ENCODE measurements around the gene GPSM1.

Gene GPSM1, protein sequence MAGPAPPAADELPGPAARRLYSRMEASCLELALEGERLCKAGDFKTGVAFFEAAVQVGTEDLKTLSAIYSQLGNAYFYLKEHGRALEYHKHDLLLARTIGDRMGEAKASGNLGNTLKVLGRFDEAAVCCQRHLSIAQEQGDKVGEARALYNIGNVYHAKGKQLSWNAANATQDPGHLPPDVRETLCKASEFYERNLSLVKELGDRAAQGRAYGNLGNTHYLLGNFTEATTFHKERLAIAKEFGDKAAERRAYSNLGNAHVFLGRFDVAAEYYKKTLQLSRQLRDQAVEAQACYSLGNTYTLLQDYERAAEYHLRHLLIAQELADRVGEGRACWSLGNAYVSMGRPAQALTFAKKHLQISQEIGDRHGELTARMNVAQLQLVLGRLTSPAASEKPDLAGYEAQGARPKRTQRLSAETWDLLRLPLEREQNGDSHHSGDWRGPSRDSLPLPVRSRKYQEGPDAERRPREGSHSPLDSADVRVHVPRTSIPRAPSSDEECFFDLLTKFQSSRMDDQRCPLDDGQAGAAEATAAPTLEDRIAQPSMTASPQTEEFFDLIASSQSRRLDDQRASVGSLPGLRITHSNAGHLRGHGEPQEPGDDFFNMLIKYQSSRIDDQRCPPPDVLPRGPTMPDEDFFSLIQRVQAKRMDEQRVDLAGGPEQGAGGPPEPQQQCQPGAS

DNA sequence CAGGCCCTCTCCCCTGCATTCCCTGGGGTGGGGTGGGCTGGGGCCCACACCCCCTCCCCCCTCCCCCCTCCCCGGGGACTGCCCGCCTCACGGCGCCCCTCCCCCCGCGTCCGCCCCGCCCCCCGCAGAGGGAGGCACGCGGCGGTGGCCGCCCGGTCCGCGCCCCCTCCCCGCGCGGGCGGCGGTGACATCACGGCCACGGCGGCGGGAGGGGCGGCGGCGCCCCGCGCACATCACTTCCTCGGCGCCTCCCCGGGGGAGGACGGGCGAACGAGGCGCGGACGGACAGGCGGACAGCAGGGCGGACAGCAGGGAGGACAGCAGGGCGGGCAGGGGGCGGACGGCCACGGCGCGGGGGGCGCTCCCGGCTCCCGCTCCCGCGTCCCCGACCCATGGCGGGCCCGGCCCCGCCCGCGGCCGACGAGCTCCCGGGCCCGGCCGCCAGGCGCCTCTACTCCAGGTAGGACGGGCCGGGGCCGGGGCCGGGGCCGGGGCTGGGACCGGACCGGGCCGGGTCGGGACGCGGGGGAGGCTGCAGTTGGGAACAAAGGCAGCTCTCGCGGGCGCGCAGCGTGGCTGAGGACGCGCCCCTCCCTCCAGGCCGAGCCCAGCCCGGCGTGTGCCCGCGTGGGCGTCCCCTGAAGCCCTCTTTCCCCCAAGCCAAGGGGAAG is at the start of gene GPSM1:
Gene GPSM1, plus strand, starts transcription at position 236 of the 671 bp plus-strand sequence. Its CDS starts 157 bp downstream, at position 393.
- no peak for DNase-seq

DNA sequence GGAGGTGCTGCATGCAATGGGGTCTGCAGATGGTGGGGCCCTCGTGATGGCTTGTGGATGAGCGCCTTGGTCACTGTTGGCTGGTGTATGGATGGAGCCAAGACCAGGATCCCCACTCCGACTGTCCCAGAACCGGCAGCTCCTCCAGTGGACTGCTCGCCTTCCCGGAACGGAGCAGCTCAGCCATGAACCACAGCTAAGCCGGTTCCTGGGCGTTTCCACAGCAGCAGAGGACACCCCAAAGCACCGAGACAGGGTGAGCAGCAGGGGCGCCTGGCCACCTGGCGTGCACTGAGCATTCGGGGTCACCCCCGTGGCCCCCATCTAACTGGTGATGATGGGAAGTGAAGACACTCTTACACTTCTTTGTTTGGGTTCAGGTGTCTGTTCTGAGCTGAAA is 49.6 kb upstream of the GPSM1 start:
- DNase-seq = no peak

DNA sequence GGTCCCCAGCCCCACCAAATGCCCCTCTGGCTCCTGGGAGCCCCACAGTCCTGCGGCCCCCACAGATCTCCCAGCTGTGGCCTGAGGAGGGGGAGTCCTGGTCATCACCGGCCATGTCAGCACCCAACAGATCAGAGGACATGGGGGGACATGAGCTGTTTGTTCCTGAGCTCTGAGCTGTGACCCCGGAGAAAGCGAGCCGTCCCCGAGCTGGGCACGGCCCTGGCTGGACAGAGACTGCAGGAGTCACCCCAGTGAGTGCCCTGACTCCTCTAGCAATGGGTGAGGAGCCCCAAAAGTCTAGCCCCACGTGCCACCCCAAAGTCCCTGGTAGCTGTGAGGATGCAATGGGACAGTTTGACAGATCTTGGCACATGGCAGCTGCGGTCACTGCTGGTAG is 49.1 kb upstream of the GPSM1 start:
- DNase-seq = no peak

DNA sequence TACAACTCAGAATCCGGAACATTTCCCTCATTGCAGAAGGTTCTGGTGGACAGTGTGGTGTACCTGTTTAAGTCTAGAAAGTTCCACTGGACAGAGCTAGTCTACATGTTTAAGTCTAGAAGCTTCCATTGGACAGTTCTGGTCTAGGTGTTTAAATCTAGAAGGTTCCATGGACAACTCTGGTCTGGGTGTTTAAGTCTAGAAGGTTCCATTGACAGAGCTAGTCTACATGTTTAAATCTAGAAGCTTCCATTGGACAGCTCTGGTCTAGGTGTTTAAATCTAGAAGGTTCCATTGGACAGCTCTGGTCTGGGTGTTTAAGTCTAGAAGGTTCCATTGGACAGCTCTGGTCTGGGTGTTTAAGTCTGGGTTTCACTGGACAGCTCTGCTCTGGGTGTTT is 48.4 kb upstream of the GPSM1 start:
- DNase-seq = no peak

DNA sequence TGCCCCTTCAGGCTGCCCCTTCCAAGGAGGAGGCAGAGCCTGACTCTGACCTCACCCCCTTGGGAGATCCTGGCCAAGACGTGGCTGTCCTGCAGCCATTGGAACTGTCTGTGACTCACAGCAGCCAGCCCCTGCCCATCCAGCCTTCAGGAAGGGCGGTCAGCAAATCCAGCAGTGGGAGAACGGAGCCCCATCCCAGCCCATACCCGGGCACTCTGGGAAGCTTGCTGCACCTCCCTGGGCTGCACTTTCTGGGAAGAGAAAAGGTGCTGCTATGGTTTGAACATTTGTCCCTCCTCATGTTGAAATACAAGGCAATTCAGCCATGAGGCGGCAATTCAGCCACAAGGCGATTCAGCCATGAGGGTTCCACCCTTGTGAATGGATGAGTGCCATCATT is 47.9 kb upstream of the GPSM1 start:
- DNase-seq = no peak

DNA sequence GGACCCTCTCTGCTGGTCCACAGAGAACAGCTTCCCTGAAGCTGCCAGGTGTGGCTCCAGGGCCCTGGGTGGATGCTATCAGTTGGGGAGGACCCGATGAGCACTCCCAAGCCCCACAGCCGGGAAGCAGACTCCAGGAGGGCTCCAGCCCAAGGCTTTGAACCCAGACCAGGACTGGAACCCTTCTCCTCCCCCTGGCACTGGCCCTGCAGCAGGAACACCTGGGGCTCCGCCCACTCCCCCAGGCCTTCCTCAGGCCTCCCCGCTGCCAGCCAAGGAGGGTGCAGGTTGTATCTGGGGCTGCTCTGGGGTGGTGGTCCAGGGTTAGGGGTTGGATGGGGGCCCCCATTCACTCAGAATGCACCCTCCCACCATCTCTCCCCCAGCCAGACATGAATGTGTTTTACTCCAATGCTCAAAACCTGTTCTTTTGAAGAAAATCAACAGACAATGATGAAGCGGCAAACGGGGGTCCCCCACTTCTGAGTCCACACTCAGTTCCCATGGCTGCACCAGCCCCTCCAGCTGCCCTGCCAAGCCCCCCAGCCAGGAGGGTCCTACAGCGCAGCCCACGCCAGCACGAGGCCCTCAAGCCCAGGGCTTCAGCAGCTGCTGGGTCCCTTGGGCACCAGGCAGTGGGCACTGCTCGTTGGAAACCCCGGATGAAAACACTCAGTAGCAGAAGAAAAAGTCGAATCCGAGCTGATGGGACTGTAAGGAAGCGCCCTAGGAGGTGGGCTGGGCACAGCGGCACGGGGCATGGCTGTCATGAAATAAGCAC is 46.6 kb upstream of the GPSM1 start:
- no peak for DNase-seq

DNA sequence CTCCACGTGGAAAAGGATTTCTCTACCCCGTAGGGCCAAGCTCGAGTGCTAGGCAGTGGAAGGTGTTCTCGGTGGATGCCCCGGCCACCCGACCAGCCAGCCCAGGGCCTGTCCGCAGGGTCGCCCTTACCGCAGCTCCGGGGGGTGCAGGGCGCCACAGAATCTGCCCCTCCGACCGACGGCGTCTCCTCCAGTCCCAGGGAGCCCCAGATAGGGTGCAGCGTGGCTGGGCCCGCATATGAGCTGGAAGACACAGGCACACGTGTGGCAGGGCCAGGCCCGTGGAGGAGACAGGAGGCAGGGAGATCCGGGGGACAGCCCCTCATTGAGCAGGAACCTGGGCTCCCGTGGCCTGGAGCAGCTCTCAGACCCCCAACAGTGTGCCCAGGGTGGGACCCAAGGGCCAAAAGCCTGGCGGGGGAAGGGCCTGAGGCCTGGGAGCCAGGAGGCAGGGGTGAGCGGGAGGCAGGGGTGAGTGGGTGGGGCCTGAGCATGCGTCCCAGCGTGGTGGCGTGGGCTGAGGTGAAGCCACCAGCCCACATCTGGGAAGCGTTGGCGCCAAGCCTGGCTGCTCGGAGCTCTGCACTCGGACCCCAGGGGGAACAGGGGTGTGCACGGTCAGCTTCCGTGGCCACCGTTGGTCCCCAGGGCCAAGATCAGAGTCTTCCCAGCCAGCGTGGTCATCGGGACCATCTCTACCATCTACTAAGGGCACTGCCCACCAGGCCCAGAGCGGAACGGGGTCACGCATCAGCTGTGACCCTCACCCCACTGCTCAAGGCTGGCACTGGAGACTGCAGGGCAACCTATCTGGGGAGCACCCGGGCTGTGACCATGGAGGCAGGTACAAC is 45.7 kb upstream of the GPSM1 start:
- no peak for DNase-seq

DNA sequence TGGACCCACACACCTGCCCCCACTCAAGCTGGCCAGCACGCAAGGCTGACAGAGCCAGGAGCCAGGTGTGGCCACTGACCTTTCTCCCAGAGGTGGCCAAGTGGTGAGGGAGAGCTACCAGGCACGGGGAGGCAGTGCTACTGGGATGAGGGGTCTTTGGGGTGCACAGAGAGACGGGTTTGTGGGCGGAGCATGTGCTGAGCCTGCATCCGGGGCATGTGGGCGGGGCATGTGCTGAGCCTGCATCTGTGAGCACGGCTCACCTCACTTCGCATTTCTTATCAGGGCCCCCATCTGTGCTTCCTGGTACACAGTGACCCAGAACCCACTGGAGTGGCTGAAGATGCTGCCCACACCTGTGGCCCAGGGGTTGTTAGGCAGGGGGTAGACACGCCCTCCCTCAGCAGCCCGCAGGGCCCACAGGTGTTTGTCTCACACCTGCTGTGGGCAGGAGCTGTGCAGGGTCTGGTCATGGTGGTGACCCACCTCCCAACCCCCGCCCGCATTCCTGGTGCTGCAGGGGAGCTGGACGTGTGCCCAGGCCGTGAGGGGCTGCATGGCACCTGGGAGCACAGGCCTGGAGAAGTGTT is 45.0 kb upstream of the GPSM1 start:
- DNase-seq = no peak

DNA sequence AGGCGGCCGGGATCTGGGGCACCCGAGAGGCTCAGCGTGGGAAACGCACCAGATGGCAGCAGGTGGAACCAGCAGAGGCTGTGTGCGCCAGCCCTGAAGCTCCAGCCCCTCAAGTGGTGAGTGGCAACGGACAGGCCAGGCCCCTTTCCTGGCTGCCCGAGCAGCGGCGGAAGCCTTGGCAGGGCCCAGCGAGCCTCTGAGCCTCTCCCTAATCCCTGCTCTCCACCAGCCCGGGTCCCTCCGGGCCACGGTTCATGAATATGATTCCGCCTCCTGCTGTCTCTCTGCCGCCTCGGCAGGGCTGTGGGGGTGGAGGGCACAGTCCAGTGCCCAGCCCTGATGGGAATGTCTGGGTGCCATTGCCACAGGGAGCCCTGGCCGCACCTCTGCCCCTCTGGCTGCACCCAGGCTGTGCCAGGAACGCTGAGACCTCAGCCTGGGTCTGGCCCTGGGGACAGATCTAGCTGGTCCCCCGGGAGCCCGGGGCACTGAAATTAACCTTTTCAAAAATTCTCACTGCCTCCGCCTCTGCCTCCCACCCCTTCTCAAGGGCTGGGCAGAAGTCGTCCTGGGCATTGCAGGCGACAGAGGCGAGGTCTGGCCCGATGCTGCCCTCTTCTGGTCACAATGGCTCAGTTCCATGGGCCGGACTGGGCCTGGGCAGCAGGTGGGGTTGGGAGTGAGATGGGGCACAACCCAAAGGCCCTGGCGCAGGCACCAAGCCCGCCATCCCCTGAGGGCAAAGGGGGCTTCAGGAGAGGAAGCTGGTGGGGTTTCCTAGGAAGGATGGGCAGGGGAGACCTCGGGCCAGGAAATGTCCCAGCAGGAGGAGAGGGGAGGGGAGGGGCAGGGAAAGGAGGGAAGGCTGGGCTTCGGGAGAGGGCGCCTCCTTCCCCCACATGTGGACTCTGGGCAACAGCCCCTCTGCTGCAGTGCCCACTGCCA is 43.8 kb upstream of the GPSM1 start:
- DNase-seq = peak; percentile 33

DNA sequence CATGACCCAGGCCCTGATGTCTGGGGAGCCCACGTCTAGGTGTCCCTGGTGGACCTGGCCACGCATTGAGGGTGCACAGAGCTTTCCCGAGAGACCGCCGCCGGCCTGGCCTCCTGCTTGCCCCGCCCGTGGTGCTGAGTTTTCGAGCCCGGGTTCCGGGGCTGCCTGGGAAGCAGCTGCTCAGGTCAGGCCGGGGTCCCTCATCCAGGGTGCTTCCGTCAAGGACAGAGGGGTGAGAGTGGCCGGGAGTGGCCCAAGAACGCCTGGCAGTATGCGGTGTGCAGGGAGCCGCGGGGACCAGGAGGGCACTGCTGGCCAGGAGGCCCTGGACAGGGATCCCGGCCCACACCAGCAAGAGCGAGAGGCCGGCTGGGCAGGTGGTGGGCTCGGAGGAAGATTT is 43.0 kb upstream of the GPSM1 start:
- DNase-seq = no peak

DNA sequence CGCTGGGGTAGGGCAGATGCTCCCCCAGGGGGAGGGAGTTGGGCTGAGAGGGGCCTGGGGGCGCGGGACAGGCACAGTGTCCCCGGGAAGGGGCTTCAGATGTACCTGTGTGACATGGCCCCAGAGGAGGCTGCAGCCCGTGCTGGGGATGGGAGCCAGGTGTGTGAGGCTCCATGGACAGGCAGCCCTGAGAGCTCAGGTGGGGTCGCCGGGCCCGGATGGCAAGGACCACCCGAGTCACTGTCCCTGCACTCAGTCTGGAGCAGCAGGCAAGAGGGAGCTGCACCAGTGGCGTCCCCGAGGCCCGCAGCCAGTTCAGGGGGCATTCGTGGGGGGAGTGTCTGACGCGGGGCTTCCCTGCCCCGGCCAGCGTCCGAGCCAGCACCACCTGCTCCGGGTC is 42.4 kb upstream of the GPSM1 start:
- DNase-seq = no peak

DNA sequence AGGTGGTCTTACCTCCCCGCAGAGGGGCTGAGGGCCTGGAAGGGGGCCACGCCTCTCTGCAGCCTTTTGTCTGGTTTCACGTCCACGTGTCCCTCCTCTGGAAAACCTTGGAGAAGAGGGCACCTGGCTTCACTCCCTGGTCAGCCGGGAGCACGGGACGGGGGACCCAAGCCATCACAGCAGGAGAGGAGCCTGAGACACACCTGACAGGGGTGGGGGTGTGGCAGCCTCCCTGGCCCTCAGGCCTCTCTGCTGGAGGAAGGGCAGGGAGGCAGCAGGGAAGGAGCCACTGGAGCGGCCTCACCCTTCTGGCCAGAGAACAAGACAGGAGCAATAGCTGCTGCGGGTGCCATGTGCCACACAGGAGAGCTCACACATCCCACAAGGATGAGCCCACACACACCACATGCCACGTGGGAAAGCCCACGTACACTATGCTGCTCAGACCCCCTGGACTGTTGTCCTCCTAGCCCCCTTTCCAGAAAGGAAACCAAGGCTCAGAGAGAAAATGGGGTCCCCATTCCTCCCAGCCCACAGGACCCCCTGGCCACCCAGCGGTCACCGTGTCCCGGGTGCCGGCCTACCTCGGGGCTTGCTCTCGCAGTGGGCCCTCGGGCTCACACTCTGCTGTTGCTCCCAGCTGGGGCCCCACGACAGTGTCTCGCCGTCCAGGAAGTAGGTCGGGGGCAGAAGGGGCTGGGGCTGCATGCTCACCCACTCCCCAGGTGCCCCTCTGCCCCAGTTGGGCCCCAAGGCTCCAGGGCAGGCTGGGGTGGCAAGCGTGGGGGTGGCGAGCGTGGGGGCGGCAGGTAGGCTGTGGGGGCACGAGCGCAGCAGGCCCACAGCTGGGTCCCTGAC is 41.6 kb upstream of the GPSM1 start:
- no peak for DNase-seq

DNA sequence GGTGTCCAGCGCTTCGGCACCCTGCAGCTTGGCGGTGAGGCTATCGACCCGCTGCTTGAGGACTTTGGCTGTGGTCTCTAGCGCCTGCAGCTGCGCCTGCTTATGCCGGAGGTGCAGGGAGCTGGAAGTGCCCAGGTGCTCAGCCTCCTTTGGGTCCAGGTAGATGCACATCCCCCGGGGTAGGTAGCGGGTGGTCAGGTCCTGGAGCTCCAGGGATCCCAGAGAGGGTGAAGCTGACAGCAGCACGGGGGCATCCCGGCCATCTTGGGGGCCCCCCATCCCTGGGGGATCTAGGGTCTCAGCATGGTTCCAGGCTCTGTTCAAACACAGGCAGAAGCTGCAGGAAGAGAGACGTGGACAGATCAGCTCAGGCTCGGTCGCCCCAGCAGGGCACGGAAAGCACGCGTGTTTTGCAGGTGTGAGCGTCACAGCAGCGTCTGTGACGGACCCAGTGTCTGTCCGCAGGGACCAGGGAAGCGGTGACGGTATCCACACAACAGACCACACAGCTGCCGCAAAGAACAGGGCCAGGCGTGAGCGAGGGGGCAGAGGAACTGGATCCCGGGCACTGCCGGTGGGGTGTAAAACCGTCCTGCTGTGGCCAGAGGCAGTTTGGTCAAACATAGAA is 40.9 kb upstream of the GPSM1 start:
- no peak for DNase-seq

DNA sequence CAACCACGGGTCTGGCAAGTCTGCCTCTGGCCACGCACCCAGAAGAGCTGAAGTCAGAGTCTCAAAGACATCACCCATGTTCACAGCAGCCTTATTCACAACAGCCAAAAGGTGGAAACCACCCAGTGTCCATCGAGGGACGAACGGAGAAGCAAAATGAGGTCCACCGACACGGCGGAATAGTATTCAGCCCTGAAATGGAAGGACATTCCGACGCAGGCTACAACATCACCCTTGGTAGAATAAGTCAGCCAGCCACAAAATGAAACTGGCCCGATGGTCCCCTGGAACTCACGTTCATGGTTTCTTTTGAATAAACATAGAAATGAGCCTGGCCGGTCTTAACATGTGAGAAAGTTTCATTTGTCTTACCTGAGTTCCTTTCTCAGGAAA is 40.4 kb upstream of the GPSM1 start:
- no peak for DNase-seq

DNA sequence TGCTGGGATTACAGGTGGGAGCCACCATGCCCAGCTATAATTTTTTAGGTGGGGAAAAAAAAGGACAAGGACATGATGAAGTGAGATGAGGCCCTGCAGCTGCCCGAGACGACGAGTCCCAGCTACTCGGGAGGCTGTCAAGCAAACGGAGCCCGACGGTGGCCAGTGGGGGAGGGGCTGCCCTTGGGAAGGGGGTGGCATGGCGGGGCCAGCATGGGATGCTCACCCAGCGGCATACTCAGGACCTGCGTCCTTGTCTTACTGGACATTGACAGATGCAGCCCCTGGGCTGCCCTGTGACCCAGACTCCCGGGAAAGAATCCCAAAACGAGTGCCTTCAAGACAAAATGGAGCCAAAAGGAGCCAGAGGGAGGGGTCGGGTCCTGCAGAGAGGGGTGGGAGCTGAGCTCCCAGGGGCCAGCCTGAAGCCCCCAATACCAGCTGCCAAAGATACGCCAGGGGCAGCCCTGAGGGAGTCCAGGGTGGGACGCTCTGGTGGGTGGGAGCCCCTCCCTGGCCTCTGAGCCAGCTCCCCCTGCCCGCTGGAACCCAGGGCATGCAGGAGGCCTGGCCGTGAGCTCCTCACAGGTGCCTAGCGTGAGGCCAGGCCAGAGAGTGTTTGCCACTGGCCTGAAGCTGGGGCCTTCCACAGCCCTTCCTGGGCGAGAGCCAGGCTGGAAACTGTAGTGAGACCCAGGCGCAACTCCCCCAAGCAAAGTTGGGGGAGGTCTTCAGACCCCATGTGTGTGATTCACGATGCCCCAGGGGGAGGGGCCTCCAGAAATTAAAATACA is 39.2 kb upstream of the GPSM1 start:
- no peak for DNase-seq

DNA sequence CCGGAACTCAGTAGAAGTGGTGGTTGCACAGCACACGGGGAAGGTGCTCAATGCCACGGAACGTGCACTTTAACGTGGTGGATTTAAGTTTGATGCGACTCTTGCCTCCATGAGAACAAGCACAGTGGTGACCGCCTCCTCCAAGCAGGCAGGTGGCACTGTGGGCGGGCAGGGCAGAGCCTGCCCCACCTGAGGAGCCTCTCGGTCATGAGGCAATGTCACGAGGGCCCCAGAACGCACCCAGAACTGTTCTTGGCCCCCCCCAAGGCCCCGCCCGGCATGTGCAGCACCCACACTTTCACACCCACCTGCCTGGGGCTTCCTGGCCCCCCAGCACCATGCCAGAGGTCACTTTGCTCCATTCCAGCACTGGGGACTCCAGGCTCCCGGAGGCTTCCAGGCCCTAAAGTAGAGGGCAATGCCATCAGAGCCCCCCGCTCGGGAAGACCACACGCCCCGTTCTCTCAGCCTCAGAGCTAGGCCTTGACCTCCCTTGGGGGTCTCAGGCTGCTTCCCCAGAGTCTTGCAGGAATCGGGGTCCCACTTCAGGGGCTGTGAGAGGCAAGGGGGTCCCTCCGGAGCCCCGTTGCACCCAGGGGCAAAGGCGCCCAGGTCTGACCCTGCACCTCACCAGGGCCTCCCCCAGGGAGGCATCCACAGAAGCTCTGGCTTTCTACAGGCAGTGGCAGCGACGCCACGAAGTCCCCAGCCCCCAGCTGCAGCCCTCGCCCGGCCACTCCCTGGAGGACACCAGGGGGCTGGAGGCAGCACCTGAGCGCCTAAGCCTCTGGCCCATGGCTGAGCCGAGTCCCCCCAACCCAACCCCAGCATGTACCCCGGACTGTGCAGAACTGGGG is 37.5 kb upstream of the GPSM1 start:
- DNase-seq = no peak

DNA sequence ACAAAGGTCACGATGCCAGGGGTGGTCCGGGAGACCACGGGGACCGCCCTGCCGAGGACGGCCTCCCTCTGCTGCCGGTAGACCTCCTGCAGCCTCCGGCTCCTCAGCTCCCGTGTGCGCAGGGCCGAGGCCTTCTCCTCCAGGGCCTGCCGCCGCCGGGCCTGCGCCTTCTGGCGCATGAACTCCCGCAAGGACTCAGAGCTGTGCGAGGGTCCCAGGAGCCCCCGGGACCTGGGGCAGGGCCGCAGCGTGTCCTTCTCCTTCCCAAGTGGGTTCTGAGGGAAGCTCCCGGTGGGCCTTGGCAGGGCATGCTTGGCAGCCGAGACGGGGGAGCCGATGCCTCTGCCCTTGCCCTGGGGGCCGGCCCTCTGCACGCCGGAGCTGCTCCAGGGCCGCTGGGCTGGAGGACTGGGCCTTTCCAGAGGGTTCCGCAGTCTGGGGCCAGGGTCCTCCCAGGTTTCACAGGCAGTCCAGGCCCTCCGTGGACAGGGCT is 36.8 kb upstream of the GPSM1 start:
- no peak for DNase-seq
